Ascending aorta (tissue), 2 donors: ENCODE results near the gene CAMK2A. TPM values are rescaled to one million over a fixed set of nuclear protein-coding genes. Genes with fewer than 3 reads are reported as not detected.

Experiments
- DNase-seq, 2 donors: peaks; one replicate each; pipeline ENCODE4 v3.0.0-alpha.2; 2019; ENCODE audit warnings: low spot score in 2 of 2
- H3K27ac ChIP-seq, 2 donors: fragments of 200-600 bp; sonication (generic); one replicate each; pipeline ENCODE4 v1.5.1; 2016 to 2017; ENCODE audit warnings: mild to moderate bottlenecking in 1 of 2
- H3K27me3 ChIP-seq: fragments of 200-600 bp; sonication (generic); one replicate; pipeline ENCODE4 v1.5.1; 2017
- H3K36me3 ChIP-seq, 2 donors: fragments of 200-600 bp; sonication (generic); one replicate each; pipeline ENCODE4 v1.5.1; 2016
- H3K4me1 ChIP-seq, 2 donors: fragments of 200-600 bp; sonication (generic); one replicate each; pipeline ENCODE4 v1.5.1; 2016 to 2017; ENCODE audit warnings: mild to moderate bottlenecking in 1 of 2
- H3K4me3 ChIP-seq, 2 donors: fragments of 200-600 bp; sonication (generic); one replicate each; pipeline ENCODE4 v1.5.1; 2016 to 2017; ENCODE audit warnings: mild to moderate bottlenecking in 1 of 2
- H3K9me3 ChIP-seq, 2 donors: fragments of 200-600 bp; sonication (generic); one replicate each; pipeline ENCODE4 v1.5.1; 2016
- intact Hi-C: fragments of 100-400 bp; cut with DNase I; formaldehyde crosslinking; loops from one replicate; pipeline ENCODE4 v1.15.1; 2023
- total RNA-seq: library from RNA; depleted of rRNA; stranded (reverse); fragments of >200 nt; gene quantifications from one replicate; pipeline ENCODE4 v1.1.0, GENCODE V29; 2016
- TF ChIP-seq, protein P1 (sequence below), 3 experiments: fragments of 200-600 bp in 2 of 3; fragments of 450-650 bp in 1 of 3; sonication (generic) in 2 of 3; IDR thresholded peaks; one replicate each; pipeline ENCODE4 v1.5.1; 2016 to 2019; ENCODE audit warnings: antibody characterized with exemption in 3 of 3, mild to moderate bottlenecking in 1 of 3, moderate library complexity in 1 of 3

CAMK2A gene
- total RNA-seq, 1 donor from 2014 or later, result not detected

DNA sequence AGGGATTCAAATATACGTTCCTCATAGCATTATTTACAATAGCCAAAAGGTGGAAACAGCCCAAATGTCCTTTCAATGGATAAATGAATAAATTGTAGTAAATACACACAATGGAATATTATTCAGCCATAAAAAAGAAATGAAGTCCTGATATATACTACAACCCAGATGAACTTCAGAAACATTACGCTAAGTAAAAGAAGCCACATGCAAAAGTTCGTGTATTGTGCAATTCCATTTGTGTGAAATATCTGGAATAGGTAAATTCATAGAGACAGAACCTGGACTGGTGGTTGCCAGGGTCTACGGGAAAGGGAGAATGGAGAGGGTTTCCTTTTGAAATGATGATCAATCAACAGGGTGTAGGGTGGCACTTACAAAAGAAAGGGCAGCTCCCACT, 25.7 kb upstream of the CAMK2A start:
- Histone ChIP-seq H3K4me1 (no peaks in the 10 kb centered on the region), H3K4me3 (no peak overlapping the region), H3K27me3 (no peaks in the 10 kb centered on the region), H3K9me3 (no peaks in the 10 kb centered on the region), H3K36me3 (no peaks in the 10 kb centered on the region), H3K27ac (no peak overlapping the region)
- intact Hi-C loops, result no loop called here
- TF ChIP-seq, protein P1, sequence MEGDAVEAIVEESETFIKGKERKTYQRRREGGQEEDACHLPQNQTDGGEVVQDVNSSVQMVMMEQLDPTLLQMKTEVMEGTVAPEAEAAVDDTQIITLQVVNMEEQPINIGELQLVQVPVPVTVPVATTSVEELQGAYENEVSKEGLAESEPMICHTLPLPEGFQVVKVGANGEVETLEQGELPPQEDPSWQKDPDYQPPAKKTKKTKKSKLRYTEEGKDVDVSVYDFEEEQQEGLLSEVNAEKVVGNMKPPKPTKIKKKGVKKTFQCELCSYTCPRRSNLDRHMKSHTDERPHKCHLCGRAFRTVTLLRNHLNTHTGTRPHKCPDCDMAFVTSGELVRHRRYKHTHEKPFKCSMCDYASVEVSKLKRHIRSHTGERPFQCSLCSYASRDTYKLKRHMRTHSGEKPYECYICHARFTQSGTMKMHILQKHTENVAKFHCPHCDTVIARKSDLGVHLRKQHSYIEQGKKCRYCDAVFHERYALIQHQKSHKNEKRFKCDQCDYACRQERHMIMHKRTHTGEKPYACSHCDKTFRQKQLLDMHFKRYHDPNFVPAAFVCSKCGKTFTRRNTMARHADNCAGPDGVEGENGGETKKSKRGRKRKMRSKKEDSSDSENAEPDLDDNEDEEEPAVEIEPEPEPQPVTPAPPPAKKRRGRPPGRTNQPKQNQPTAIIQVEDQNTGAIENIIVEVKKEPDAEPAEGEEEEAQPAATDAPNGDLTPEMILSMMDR (IDR thresholded peaks at IDR 0.05), result no peak
- no peak for DNase-seq

DNA sequence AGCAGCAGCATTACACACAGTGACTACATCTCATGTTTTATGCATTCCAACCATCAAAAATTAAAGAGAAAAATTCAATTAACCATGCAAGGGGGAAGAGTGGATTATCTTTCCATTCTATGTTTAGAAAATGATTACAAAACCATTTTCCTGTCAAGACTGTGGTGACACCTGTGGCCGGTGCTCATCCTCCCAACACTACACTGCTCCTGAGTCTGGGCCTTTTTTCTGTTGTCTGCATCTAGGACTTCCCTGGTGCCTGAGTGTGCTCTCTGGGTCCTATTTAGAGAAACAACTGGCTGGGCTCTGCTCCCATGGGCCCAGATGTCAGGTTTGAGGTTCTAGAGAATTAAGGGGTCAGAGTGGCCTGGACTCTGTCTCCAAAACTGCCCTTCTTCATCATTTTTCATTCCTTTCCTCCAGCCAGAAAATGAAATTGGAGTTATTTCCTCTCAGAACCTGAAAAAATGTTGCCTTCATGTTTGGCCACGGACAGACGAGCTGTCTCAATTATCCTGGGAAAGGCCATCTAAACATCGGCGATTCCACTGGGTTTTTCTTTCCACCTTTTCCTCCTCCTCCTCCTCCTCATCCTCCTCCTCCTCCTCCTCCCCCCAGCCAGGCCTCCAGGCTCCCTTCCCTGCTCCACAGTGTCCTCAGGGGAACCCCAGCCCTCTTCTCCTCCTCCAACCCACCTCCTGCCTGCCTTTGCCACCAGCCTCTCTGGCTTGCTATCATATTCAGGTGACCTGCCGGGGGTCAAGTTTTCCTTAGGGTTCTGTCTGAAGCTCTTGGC, 24.5 kb upstream of the CAMK2A start:
- Histone ChIP-seq H3K27ac (no peak overlapping the region), H3K9me3 (no peaks in the 10 kb centered on the region), H3K27me3 (no peaks in the 10 kb centered on the region), H3K4me3 (no peak overlapping the region), H3K36me3 (no peaks in the 10 kb centered on the region), H3K4me1 (no peaks in the 10 kb centered on the region)
- TF ChIP-seq, protein P1 (IDR thresholded peaks at IDR 0.05), result no peak
- intact Hi-C loops, result no loop called here
- DNase-seq, result no peak

DNA sequence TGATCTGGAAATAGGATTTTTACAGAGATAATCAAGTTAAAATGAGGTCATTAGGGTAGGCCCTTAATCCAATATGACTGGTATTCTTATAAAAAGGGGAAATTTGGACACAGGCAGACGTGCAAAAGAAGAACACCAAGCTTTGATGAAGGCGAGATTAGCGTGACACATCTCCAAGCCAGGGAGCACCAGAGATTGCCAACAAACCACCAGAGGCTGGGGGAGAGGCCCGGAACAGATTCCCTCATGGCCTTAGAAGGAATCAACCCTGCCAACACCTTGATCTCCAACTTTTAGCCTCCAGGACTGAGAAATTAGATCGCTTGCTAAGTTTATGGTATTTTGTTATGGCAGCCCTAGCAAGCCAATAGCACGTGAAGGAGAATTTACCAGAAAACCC, 23.9 kb upstream of the CAMK2A start:
- Histone ChIP-seq H3K4me3 (no peak overlapping the region), H3K36me3 (no peaks in the 10 kb centered on the region), H3K27ac (no peak overlapping the region), H3K9me3 (no peaks in the 10 kb centered on the region), H3K27me3 (no peaks in the 10 kb centered on the region), H3K4me1 (no peaks in the 10 kb centered on the region)
- TF ChIP-seq, protein P1 (IDR thresholded peaks at IDR 0.05), result no peak
- no peak for DNase-seq
- intact Hi-C loops, result no loop called here

DNA sequence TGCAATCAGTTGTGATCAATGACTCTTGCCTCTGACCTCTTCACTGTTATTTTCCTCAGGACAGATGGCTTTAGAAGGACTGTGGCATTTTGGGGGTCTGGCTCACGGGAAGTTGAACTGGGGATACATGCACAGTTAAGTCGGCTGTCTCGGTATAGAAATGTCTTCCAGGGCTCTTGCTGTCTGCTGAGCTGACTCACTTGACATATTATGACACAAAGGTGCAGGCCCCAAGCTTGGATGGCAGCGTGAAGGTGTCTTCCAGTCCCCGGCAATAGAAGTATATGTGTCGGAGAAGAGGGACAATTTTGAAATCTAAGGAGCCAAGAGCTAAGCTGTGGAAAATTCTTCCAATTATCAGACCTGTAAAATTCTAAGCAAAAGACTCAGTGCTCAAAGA, 22.9 kb upstream of the CAMK2A start:
- Histone ChIP-seq H3K36me3 (no peaks in the 10 kb centered on the region), H3K4me1 (no peaks in the 10 kb centered on the region), H3K9me3 (no peaks in the 10 kb centered on the region), H3K27me3 (no peaks in the 10 kb centered on the region), H3K27ac (no peak overlapping the region), H3K4me3 (no peak overlapping the region)
- TF ChIP-seq, protein P1 (IDR thresholded peaks at IDR 0.05), result no peak
- no peak for DNase-seq
- intact Hi-C loops, result no loop called here

DNA sequence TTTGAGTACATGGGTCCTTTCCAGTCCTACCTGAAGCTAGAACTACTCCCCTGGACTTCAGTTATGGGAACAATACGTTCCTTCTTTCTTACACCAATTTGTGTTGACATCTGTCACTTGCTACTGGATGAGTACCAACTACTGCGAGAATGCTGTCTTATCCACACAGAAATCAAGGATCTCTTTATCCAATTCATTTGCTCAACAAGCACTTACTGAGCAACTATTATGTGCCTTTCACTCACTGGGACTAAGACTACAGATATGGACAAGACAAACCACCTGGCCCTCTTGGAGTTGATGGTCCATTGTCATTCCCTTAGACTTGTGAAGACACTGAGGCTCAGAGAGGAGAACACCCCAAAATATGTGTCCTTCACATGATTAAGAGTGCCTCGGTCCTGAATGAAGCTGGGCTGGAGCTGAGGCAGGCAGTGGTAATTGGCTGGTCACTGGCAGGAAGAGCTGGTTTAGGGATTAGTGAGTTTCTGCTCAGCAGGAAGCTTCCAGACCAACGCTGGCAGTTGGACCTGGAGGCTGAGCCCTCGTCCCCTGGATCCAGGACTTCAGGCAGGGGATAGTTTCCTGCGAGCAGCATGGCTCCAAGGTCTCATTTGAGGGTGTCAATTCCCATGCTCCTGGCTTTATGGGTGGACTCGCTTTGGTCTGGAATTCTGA, 21.6 kb upstream of the CAMK2A start:
- no peak for DNase-seq
- no peaks in the 10 kb centered on the region for H3K4me1 ChIP-seq
- H3K27me3 ChIP-seq, result no peaks in the 10 kb centered on the region
- intact Hi-C loops, result no loop called here
- no peaks in the 10 kb centered on the region for H3K9me3 ChIP-seq
- no peak overlapping the region for H3K4me3 ChIP-seq
- no peak overlapping the region for H3K27ac ChIP-seq
- H3K36me3 ChIP-seq, result no peaks in the 10 kb centered on the region
- TF ChIP-seq, protein P1 (IDR thresholded peaks at IDR 0.05), result no peak
